GM18861 (cell line): Measurements from ENCODE around the gene CYP27C1.
"Not testable (repeated sequence)": the region's sequence is repeated elsewhere in the genome, so short reads cannot be mapped to it uniquely, and the experiment has no call there.

ENCODE experiments used
- ATAC-seq: cut with Tn5 transposase; IDR thresholded peaks from one replicate; pipeline ENCODE4 v1.9.1; 2021; ENCODE audit not compliant: unreplicated experiment

Gene CYP27C1

GRCh38 chr2:127225186-127225960 is 5.3 kb upstream of the CYP27C1 start:
- ATAC-seq, result no peak

GRCh38 chr2:127224135-127224534 is 4.0 kb upstream of the CYP27C1 start:
- ATAC-seq, result not testable (repeated sequence)

- no peak for ATAC-seq
These were observed 849 bp upstream of the CYP27C1 start for GRCh38 chr2:127220768-127221527.

DNA sequence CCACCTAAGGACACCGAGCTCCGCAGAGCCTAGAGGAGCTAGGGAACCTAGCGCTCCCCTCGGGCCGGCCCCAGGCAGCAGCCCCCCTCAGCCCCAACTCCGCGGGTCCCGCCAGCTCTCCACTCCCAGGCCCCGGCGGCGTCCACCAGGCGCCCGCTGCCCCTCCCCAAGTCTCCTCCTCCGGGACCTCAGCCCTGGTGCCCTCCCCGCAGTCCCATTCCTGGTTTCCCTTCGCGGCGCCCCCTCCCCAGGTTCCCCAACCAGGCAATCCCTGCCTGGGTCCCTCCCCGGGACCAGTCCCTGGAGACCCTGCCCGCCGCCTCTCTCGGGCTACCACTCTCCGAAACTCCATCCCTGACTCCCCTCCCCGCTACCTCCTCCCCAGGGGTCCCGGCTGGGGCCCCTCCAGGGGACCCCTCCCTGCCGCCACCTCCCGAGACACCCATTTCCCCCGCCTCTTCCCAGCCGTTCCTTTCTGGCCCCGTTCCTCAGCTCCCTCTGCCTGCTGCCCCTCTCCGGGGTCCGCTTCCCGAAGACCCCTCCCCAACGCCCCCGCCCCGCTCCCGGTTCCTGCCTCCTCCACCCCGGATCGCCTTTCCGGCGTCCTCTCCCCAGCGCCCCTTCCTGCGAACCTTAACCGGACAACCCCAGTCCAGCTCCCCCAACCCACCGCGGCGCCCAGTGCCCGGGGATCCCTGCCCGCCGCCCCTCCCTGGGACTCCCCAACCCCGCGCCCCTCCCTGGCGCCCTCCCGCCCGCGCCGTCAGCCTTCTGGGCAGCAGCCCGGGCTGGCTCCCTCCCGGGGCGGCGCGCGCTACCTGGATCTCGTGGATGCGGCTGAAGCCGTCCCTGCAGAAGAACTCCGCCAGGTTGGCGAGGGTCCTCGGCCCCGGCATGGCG is 678 bp downstream of the CYP27C1 start:
- ATAC-seq, result no peak

DNA sequence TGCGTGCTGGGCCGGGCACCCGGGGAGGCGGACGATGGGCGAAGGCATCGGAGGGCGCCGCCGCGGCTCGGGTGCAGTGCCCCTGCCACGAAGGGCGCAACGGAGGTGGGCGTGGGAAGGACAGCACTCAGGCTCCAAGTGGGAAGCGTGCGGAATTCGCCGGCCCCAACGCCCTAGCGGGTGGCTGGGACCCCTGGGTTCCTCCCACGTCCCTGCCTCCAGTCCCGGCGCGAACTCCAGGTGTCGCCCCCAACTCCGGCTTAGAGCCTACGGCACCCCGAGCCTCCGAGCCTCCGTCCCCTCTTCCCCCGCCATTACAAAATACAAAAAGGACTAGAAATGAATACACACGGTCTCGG is 1.3 kb downstream of the CYP27C1 start:
- ATAC-seq, result no peak

DNA sequence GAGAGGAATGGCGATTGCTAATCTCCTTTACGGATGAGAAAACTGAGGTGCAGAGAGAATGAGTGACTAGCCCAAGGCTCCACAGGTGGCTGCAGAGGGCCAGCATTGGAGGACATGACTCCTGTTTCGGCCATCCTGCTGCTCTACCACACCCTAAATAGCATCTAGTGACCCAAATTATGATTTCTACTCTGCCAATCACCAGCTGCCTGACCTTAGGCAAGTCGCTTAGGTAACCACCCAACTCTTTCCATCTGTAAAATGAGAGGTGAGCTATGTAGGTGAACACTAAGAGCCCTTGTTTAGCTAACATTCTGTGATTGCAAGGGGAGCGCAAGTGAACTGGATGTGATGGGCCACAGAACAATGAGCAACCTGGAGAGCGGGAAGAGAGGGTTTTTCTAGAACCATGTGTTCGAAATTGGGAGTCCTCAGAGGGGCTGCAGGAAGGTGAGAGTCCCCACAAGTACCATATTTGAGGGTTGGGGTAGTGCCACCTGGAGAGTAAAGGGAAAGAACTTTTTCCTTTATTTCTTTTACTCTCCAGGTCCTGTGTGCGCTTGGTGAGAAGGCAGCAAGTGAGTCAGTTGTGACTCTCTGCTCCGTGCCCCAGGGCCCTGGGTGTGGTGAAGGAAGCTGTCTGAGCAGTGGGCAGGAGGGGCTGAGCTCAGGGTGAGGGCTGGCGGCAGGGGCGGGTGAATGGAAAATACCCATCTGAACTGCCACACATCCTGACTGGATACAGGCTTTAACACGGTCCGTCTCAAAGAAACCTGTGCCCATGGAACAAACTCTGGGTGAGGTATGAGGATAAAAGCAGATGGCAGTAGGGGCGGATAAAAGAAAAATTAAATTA is 2.4 kb downstream of the CYP27C1 start:
- no peak for ATAC-seq

- ATAC-seq, result no peak
These were observed 3.5 kb downstream of the CYP27C1 start for GRCh38 chr2:127216593-127216992.

DNA sequence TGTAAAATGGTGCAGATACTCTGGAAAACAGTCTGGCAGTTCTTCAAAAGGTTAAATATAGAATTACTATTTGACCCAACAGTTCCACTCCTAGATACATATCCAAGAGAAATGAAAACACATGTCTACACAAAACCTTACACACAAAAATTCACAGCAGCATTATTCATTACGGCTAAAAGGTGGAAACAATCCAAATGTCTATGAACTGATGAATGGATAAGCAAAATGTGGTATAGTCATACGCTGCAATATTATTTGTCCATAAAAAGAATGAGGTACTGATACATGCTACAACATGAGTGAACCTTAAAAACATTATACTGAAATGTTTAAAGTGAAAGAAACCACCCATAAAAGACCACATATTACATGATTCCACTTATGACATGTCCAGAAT is 4.0 kb downstream of the CYP27C1 start:
- no peak for ATAC-seq

GRCh38 chr2:127214201-127214600 is 5.9 kb downstream of the CYP27C1 start:
- ATAC-seq, result not testable (repeated sequence)

DNA sequence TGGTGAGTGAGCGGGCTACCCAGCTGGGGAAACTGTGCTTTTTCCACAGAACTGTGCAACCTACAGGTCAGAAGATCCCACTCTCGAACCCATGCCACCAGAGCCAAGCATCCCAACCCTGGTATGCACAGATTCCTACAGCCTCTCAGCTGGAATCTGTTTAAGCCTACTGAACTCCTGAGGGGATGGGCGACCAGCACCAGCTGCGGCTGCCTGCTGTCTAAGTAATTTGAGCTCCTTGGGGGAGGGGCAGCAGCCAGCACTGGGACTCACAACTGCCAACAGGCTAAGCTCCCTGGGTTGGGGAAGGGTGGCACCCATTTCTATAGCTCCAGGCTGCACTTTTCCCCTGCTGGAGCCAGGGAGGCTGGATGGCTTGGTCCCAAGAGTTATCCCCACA is 11.8 kb downstream of the CYP27C1 start:
- no peak for ATAC-seq

DNA sequence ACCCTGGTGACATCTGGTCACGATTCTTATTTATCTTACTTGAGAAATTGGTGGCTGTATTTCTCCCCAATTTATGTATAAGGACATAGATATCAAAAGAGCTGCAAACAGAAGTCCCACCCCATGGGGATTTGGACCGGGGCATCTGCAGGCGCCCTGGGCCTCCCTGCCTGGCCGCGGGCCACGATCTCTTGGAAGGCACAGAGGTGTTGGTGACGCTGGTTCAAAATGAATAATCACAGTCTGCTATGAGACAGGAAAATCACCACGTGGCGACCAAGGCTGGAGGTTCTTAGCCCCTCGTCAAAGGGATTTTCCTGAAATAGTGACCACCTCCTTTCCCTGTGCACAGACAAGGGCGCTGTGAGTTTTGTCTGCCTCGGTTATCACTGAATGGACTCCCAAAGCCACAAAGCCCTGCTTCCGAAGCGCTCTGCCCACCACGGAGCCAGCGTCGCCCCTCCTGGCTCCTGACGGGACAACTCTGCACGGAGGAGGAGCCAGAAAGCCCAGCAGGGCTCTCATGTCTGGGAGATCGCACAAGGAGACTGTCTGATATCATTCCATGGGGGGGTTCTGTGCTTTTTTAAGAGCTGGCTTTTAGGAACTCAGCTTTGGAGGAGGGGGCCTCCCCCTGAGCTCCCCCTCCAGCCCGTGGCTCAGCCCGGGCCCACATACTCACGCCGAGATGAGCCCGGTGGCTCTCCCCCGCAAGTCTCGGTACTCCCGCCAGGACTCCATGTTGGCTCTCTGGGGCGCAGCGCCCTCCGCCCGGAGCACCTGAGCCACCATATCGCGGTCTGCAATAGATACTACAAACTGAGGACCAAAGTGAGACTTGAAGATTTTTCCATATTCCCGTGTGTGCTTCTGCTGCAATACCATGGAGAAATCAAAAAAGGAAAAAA is 14.6 kb downstream of the CYP27C1 start:
- no peak for ATAC-seq

DNA sequence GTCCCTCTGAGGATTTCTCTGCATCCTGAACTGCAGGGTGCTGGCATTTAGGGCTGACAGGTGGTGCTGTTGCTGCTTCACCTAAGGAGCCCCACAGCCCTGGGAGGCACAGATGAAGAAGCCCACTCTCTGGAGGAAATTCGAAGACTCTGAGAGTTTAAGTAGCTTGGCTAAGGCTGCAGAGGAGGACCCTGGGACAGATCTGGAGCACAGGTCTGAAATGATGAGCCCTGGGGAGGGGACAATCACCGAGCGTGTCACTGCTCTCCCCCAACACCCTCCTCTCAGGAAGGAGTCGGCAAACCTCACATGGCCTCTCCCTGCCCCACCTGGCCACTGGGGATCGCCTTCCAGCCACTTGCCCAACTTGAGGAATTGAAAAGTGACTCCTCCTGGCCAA is 18.6 kb downstream of the CYP27C1 start:
- ATAC-seq, result no peak

- ATAC-seq, result no peak
These were observed 19.1 kb downstream of the CYP27C1 start for GRCh38 chr2:127200962-127201361.

DNA sequence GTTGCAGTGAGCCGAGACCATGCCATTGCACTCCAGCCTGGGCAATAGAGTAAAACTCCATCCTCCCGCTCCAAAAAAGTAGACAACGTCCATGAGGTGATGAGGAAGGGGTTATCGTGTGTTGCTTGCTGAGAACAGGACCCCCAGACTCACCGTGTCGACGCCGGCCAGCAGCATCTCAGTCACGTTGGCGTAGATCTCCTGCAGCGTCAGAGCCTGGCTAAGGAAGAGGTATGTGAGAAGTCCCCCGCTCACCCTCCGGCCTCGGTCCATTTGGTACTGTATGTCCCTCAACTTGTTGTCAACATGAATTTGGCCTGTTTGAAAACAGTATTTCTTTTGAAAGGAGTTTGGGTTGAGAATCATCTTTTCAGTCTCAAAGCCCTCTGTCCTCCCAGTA is 20.9 kb downstream of the CYP27C1 start:
- ATAC-seq, result no peak

- ATAC-seq, result no peak
These were observed 22.4 kb downstream of the CYP27C1 start for GRCh38 chr2:127197475-127198385.

GRCh38 chr2:127196998-127197397 is 23.1 kb downstream of the CYP27C1 start:
- ATAC-seq, result no peak

- no peak for ATAC-seq
These were observed 23.6 kb downstream of the CYP27C1 start for GRCh38 chr2:127196549-127196948.
